ENCODE results near the gene RASAL3. TPM values are rescaled to one million over a fixed set of nuclear protein-coding genes. Genes with fewer than 3 reads are reported as not detected.

Gene RASAL3
- total RNA-seq, 1 donor from 2014 or later: 107 TPM

DNA sequence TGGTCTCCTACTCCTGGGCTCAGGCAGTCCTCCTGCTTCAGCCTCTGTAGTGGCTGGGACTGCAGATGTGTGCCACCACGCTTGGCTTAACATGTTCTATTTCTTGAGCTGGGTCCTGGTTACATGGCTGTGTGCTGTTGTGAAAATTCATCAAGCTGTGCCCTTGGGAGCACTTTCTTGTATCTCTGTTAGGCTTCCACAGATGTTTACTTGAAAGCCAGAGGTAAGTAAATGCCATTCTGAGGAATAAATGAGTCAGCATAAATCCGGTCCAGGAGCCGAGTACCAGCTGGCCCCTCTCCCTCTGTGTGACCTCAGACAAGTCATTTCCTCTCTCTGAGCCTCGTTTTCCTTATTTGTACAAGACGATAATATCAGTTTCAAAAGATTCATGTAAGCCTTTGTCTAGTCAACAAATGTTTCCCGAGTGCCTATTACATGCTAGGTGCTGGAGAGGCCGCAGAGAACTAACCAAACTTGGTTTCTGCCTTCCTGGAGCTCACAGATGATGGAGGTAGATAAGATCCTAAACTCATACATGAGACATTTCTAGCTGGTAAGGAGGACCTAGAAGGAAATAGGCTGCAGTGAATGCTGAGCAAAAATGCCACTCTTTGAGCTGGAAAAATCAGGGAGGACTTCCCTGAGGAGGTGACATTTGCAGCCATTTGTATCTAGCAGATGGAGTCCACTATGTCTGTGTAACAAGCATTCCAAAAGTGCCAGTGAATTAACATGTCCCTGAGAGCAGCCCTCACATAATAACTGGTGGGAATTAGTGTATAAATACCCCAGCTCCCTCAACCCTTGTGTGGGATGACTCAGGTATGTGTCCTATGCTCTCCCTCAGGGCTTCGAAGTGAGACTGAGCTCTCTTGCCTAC, 2.7 kb upstream of the RASAL3 start:
- H3K4me3 Mint-ChIP-seq (ENCODE audit: low read depth): peak overlapping the region; percentile 43
- H3K27me3 Mint-ChIP-seq (ENCODE audit: low read depth): peaks cover 14% of the 10 kb centered on the region
- H3K27ac Mint-ChIP-seq: peak overlapping the region; percentile 85
- peaks cover 49% of the 10 kb centered on the region for H3K4me1 Mint-ChIP-seq (ENCODE audit: low read depth)
- peak; percentile 69 for DNase-seq (ENCODE audit: low spot score)
- intact Hi-C loops (cut with micrococcal nuclease): loop anchor here (1.0 to 10.0 kb wide), 7 partner anchors 35 to 608 kb away; partner anchors contain the start of genes AKAP8 and TPM4
- peaks cover 38% of the 10 kb centered on the region for H3K36me3 Mint-ChIP-seq (ENCODE audit: low read depth)
- H3K9me3 Mint-ChIP-seq: peaks cover 3% of the 10 kb centered on the region

DNA sequence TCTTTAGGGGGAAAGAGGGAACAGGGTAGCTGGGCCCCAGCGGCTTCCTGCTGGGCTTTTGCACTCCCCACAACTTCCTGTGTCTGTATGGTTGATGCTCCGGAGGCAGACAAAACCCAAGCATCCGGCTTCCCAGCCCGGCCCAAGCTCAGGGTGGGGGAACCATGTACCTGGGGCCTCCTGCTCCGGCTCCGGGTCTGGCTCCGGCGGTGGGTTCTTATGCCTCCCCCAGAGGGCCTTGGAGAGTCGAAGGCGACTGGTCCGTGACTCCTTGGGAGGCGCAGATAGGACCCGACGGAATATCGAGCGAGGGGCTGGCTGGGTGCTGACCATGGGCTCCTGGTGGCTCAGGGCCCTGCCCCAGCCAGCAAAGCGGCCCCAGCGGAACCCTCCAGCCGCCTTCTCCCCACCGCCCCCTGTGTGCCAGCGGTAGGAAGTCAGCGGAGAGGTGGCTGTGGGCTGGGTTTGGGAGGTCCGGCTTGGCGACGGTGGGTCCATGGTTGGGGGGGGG, 428 bp downstream of the RASAL3 start:
- Mint-ChIP-seq H3K4me1 (ENCODE audit: low read depth) (peaks cover 49% of the 10 kb centered on the region), H3K9me3 (peaks cover 3% of the 10 kb centered on the region), H3K4me3 (ENCODE audit: low read depth) (peak overlapping the region; percentile 93)

DNA sequence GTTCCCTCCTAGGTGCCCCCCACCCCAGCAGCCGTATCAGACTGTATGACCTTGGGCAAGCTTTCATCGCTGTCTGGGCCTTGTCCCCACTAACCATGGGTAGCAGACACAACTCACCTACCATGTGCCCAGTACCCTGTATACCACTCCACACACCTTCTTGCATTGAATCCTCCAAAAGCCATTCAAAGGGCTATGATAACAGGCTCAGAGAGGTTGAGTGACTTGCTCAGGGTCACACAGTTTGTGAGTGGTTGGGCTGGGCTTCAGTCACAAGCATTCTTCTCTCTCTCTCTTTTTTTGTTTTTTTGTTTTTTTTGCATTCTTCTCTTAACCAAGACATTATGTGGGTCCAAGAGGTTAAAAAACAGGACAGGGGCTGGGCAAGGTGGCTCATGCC, 2.6 kb downstream of the RASAL3 start:
- no peak for DNase-seq (ENCODE audit: low spot score)
- intact Hi-C loops (cut with micrococcal nuclease): loop anchor here (10.0 kb wide), 1 partner anchor 613 kb away; the partner anchor contains the start of gene TPM4
- no peaks in the 10 kb centered on the region for H3K9me3 Mint-ChIP-seq
- H3K4me1 Mint-ChIP-seq (ENCODE audit: low read depth): peaks cover 28% of the 10 kb centered on the region
- H3K36me3 Mint-ChIP-seq (ENCODE audit: low read depth): peaks cover 62% of the 10 kb centered on the region
- H3K27ac Mint-ChIP-seq: peak overlapping the region; percentile 51
- no peak overlapping the region for H3K4me3 Mint-ChIP-seq (ENCODE audit: low read depth)
- no peaks in the 10 kb centered on the region for H3K27me3 Mint-ChIP-seq (ENCODE audit: low read depth)

More for the DNA sequence above, 428 bp downstream of the RASAL3 start:
- H3K27me3 Mint-ChIP-seq (ENCODE audit: low read depth): peaks cover 5% of the 10 kb centered on the region
- H3K27ac Mint-ChIP-seq: peak overlapping the region; percentile 93
- peaks cover 60% of the 10 kb centered on the region for H3K36me3 Mint-ChIP-seq (ENCODE audit: low read depth)
- intact Hi-C loops (cut with micrococcal nuclease): loop anchor here (10.0 kb wide), 1 partner anchor 611 kb away; the partner anchor contains the start of gene TPM4
- DNase-seq (ENCODE audit: low spot score): peak; percentile 74

DNA sequence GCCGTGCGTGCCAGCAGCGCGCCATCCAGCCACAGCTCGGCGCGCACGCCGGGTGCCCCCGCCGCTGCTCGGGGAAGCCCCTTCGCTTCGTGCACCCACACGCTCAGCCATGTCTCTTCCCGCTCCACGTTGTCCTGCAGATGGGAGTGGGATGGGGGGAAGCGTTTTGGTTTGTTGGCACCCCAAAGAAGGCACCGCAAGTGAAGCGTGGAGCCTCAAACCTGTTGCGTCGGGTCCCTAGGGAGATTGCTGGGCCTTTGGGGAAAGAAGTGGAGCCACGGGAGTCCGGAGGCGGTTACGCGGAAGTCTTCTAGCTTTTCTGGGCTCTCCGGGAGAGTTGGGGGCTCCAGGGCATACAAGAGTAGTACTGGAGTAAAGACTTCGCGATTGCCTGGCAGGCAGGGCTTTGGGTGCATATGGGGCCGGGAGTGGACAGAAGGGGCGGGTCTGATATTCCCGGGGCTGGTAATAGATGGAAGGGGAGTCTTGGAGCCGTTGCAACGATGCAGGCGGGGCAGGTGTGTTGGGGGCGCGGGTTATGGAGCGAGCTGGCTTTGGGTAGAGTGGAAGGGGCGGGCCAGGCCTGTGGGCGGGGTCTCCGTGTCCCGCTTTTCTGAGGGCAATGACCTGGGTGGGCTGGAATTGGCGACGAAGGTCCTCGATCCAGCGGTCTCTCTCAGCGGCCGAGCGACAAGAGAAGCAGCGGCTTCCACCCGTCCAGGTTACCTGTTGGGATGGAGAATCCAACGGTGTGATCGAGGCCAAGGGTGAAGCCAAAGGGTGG, 6.5 kb downstream of the RASAL3 start:
- H3K36me3 Mint-ChIP-seq (ENCODE audit: low read depth): peaks cover 77% of the 10 kb centered on the region
- no peaks in the 10 kb centered on the region for H3K9me3 Mint-ChIP-seq
- no peak for DNase-seq (ENCODE audit: low spot score)
- peaks cover 12% of the 10 kb centered on the region for H3K4me1 Mint-ChIP-seq (ENCODE audit: low read depth)
- intact Hi-C loops (cut with micrococcal nuclease): no loop called here
- no peak overlapping the region for H3K27ac Mint-ChIP-seq
- no peaks in the 10 kb centered on the region for H3K27me3 Mint-ChIP-seq (ENCODE audit: low read depth)
- H3K4me3 Mint-ChIP-seq (ENCODE audit: low read depth): no peak overlapping the region

DNA sequence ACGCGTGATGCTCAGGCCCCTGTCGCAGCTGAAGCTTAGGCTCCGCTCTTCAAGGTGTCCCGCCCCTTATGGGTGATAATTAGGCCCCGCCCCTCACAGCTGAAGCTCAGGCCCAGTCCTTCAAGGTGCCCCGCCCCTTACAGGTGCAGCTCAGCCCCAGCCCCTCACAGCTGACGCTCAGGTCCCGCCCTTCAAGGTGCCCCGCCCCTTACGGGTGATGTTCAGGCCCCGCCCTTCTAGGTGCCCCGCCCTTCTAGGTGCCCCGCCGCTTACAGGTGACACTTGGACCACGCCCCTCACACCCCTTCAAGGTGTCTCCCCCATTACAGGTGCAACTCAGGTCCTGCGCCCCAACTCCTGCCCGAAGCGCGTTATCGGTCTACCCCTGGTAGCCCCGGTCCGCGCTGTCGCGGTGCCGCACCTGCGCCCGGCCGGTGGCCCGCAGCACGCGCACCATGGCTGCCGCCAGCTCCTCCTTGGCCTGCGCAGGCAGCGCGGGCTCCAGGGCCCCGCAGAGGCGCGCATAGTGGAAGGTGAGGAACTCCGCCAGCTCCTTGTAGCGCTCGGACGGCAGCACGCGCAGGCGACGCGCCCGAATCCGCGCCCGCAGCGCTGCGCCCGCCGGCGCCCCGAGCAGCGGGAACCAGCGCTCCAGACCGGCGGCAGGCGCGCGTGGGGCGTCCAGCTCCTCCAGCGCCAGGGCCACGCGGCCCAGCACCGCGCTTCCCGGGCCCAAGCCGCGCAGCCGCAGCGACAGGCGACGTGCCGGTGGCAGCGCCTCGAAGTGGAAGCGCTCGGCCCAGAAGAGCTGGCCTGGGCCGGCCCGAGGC, 7.3 kb downstream of the RASAL3 start:
- Mint-ChIP-seq H3K4me3 (ENCODE audit: low read depth) (no peak overlapping the region), H3K36me3 (ENCODE audit: low read depth) (peaks cover 77% of the 10 kb centered on the region), H3K4me1 (ENCODE audit: low read depth) (peaks cover 9% of the 10 kb centered on the region), H3K9me3 (no peaks in the 10 kb centered on the region), H3K27ac (no peak overlapping the region), H3K27me3 (ENCODE audit: low read depth) (no peaks in the 10 kb centered on the region)
- no peak for DNase-seq (ENCODE audit: low spot score)
- intact Hi-C loops (cut with micrococcal nuclease): no loop called here

DNA sequence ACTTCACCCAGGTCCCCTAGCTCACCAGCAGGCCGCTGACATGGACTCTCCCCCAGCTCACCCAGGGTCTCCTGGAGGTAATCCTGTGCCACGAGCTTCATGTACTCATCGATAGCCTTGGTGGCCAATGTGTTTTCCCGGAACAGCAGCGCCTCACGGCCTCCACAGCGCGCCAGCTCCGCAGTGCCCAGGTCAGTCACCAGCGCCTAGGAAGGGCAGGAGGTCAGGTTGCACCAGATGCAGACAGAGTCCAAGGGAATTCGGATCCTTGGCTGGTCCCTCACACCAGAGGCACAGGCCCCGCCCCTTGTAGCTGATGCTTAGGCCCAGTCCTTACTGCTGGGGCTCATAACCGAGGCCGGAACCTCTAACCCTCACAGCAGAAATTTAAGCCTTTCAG, 7.9 kb downstream of the RASAL3 start:
- no peak overlapping the region for H3K27ac Mint-ChIP-seq
- H3K36me3 Mint-ChIP-seq (ENCODE audit: low read depth): peaks cover 76% of the 10 kb centered on the region
- H3K4me1 Mint-ChIP-seq (ENCODE audit: low read depth): peaks cover 2% of the 10 kb centered on the region
- intact Hi-C loops (cut with micrococcal nuclease): no loop called here
- no peak for DNase-seq (ENCODE audit: low spot score)
- H3K9me3 Mint-ChIP-seq: no peaks in the 10 kb centered on the region
- H3K27me3 Mint-ChIP-seq (ENCODE audit: low read depth): no peaks in the 10 kb centered on the region
- no peak overlapping the region for H3K4me3 Mint-ChIP-seq (ENCODE audit: low read depth)

DNA sequence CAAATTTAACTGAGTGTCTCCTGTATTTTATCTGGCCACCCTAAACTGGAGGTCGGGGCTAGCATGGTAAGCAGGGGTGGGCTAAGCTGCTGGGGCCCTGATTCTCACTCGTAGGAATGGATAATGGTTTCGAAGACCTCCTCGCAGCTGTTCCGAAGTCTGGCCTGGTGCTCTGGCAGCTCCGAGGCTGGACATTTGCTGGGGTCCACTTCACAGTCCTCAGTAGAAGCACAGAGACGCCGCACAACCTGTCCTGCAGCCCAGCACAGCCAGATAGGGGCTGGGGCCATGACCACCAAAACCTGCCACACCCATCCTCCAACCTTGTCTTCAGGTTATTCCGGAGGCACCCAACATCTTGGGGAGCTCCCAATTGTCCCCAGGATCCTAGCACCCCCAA, 8.3 kb downstream of the RASAL3 start:
- no peak overlapping the region for H3K27ac Mint-ChIP-seq
- peaks cover 79% of the 10 kb centered on the region for H3K36me3 Mint-ChIP-seq (ENCODE audit: low read depth)
- H3K4me1 Mint-ChIP-seq (ENCODE audit: low read depth): peaks cover 4% of the 10 kb centered on the region

DNA sequence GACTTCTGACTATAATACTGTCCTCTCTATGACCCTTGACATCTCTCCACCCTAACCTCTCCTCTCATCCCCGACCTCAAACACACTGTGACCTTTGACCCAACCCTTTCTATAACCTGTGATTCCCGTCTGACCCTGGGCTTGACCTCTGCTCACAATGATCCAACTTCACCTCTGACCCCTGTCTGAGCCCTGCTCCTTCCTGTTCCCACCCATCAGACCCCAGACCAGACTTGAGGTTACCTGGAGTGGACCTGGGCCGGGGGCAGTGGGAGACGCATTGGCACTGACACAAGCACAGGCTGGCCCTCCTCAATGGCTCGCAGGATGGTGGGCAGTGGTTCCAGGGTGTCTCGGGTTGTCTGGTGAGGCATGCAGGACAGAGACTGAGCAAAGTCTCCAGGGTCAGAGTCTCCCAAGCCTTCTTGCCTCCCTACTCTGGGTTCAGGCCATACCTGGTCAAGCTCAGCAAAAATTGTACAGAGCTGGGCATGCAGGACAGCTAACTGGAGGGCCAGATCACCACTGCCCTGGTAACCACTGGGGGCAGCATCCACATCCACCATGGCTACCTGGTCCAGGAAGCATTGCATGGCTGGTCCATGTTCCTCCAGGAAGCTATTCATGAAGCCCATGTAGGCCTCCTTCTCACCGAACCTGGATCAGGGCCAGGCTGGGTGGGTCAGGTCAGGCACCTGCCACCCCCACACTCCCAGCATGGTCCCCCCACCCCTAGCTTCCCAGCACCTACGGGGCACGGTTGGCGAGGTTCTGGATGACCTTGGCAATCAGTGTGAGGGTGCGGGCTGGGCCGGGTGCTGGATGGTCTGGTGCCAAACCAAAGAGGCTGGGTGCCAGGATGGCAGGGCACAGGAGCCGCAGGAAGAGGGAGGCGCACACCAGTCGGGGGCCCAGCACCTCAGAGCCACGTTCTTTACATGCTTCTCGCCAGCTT, 10.2 kb downstream of the RASAL3 start:
- no peak for DNase-seq (ENCODE audit: low spot score)
- H3K9me3 Mint-ChIP-seq: no peaks in the 10 kb centered on the region
- H3K4me1 Mint-ChIP-seq (ENCODE audit: low read depth): peaks cover 9% of the 10 kb centered on the region
- no peak overlapping the region for H3K27ac Mint-ChIP-seq
- H3K27me3 Mint-ChIP-seq (ENCODE audit: low read depth): no peaks in the 10 kb centered on the region
- intact Hi-C loops (cut with micrococcal nuclease): no loop called here
- peaks cover 69% of the 10 kb centered on the region for H3K36me3 Mint-ChIP-seq (ENCODE audit: low read depth)
- no peak overlapping the region for H3K4me3 Mint-ChIP-seq (ENCODE audit: low read depth)

More for the DNA sequence above, 8.3 kb downstream of the RASAL3 start:
- no peaks in the 10 kb centered on the region for H3K27me3 Mint-ChIP-seq (ENCODE audit: low read depth)
- no peaks in the 10 kb centered on the region for H3K9me3 Mint-ChIP-seq
- no peak for DNase-seq (ENCODE audit: low spot score)
- intact Hi-C loops (cut with micrococcal nuclease): no loop called here
- H3K4me3 Mint-ChIP-seq (ENCODE audit: low read depth): no peak overlapping the region

DNA sequence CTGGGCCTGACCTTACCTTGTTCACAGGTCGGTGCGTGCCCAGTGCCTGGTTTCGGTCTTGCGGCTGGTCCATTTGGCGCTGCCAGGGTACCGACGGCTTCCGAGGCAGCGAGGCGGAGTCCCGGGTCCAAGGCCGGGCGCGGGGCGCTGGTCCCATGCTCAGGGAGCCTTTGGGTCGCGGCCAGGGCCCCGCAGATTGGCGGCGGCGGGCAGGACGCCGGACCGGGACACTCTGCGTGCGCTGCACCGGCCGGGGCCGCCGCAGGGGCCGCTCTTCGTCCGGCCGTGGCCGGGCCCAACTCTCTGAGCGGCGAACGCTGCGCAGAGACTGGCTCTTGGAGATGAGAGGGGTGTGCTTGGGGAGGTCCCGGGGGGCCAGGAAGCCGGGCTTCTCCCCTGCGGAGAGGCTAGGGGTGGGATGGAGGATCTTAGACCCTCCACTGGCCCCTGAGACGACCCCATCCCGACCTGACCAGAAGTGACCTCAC, 11.2 kb downstream of the RASAL3 start:
- no peaks in the 10 kb centered on the region for H3K27me3 Mint-ChIP-seq (ENCODE audit: low read depth)
- peaks cover 67% of the 10 kb centered on the region for H3K36me3 Mint-ChIP-seq (ENCODE audit: low read depth)
- peaks cover 13% of the 10 kb centered on the region for H3K4me1 Mint-ChIP-seq (ENCODE audit: low read depth)
- no peak overlapping the region for H3K27ac Mint-ChIP-seq
- intact Hi-C loops (cut with micrococcal nuclease): no loop called here
- H3K9me3 Mint-ChIP-seq: no peaks in the 10 kb centered on the region
- H3K4me3 Mint-ChIP-seq (ENCODE audit: low read depth): no peak overlapping the region
- DNase-seq (ENCODE audit: low spot score): no peak

DNA sequence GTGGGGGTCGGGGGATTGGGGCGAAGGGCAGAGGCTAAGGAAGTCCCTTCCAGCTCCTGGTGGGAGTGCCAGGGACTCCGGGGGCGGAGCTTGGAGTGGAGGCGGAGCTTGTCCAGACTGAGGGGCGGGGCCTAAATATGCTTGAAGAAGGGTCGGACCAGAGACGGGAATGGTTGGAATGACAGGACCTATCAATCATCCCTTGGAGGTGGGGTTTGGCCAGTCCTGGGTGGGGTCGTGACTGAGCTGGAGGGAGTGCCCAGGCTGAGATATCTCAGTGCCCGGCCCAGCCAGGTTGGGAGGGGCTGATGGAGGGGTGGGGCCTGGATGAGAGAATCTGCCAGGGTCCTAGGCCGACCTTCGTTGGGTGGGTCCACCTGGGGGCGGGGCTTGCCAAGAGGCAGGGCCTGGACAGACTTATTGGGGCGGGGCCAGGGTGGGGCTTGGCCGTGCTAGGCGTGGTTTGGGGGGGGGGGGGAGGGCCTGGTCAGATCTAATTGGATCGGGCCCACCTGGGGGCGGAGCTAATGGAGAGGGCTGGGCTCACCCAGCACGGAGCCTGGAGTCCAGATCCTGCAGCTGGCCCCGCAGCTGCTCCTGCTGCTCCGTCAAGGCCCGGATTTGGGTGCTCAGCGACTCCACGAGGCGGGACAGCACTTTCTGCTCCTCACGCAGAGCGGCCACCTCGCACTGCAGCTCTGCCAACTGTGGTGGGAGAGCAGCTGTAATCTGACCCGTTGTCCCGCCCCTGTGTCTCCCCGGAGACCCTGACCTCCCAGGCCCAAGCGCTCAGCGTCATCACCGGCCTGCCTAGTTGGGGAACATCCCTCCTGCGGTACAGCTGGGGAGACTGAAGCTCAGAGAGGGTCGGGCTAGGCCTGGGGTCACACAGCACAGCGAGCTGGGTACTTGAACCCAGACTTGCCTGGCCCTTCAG, 12.0 kb downstream of the RASAL3 start:
- Mint-ChIP-seq H3K27ac (no peak overlapping the region), H3K9me3 (no peaks in the 10 kb centered on the region)
- no peak for DNase-seq (ENCODE audit: low spot score)

More for the DNA sequence above, 12.0 kb downstream of the RASAL3 start:
- peaks cover 13% of the 10 kb centered on the region for H3K4me1 Mint-ChIP-seq (ENCODE audit: low read depth)
- no peaks in the 10 kb centered on the region for H3K27me3 Mint-ChIP-seq (ENCODE audit: low read depth)
- H3K36me3 Mint-ChIP-seq (ENCODE audit: low read depth): peaks cover 61% of the 10 kb centered on the region
- no peak overlapping the region for H3K4me3 Mint-ChIP-seq (ENCODE audit: low read depth)
- intact Hi-C loops (cut with micrococcal nuclease): no loop called here
